Body of pancreas (tissue), 4 donors: ENCODE results near the gene MAP4K3. TPM values are rescaled to one million over a fixed set of nuclear protein-coding genes. Genes with fewer than 3 reads are reported as not detected.

ENCODE experiments used
- ATAC-seq: fragments of 150-250 bp; one replicate; pipeline ENCODE4 v1.9.1; 2016
- DNase-seq, 4 donors: peaks; one replicate each; pipeline ENCODE4 v3.0.0-alpha.2; 2019
- H3K27ac ChIP-seq, 4 donors: fragments of 200-600 bp; sonication (generic); 1 replicate in 3 of 4; 2 replicates in 1 of 4; pipeline versions ENCODE4 v1.5.1 to v1.6.1; 2016 to 2019; ENCODE audit warnings: mild to moderate bottlenecking in 1 of 4, mixed read lengths in 1 of 4, moderate library complexity in 1 of 4
- H3K27me3 ChIP-seq, 2 donors: fragments of 200-600 bp; sonication (generic); one replicate each; pipeline ENCODE4 v1.6.0; 2016; ENCODE audit warnings: mild to moderate bottlenecking in 1 of 2
- H3K36me3 ChIP-seq, 2 donors: fragments of 200-600 bp; sonication (generic); replicated peaks in 1 of 2; 2 replicates each; pipeline ENCODE4 v1.5.1; 2016; ENCODE audit warnings: low read depth in 2 of 2; ENCODE audit not compliant: insufficient read depth in 1 of 2
- H3K4me1 ChIP-seq: fragments of 200-600 bp; sonication (generic); one replicate; pipeline ENCODE4 v1.6.0; 2016
- H3K4me3 ChIP-seq, 2 donors: fragments of 200-600 bp; sonication (generic); 1 replicate in 1 of 2; 2 replicates in 1 of 2; pipeline ENCODE4 v1.5.1; 2016 to 2019
- H3K9me3 ChIP-seq, 3 donors: fragments of 200-600 bp; sonication (generic); 1 replicate in 2 of 3; 2 replicates in 1 of 3; pipeline ENCODE4 v1.5.1; 2016
- CTCF ChIP-seq, 7 experiments: fragments of 450-650 bp in 4 of 7; fragments of 200-600 bp in 3 of 7; sonication (generic) in 3 of 7; IDR thresholded peaks; one replicate each; pipeline ENCODE4 v1.5.1; 2016 to 2019; ENCODE audit warnings: antibody characterized with exemption in 7 of 7
- POLR2A ChIP-seq, 3 donors: fragments of 450-650 bp; IDR thresholded peaks; one replicate each; pipeline ENCODE4 v1.6.1; 2016; ENCODE audit warnings: antibody characterized with exemption in 3 of 3, mild to moderate bottlenecking in 2 of 3
- WGBS, 2 donors: methylation state at CpG; one replicate each; pipeline ENCODE4 v1.1.5; 2017; 5-methylcytosine and 5-hydroxymethylcytosine counted together
- intact Hi-C: fragments of 100-400 bp; cut with DNase I; formaldehyde crosslinking; loops from one replicate; pipeline ENCODE4 v1.15.1; 2023
- total RNA-seq, 2 donors: library from RNA; depleted of rRNA; stranded (reverse); fragments of >200 nt; gene quantifications; one replicate each; pipeline ENCODE4 v1.1.0, GENCODE V29; 2016

Gene MAP4K3
- total RNA-seq, 2 donors from 2014 or later: 50.6 to 54.4 TPM

- intact Hi-C loops: no loop called here
- Histone ChIP-seq H3K9me3 (no peaks in the 10 kb centered on the region), H3K4me1 (no peaks in the 10 kb centered on the region), H3K4me3 (no peak overlapping the region), H3K27ac (no peak overlapping the region), H3K36me3 (no peaks in the 10 kb centered on the region), H3K27me3 (no peaks in the 10 kb centered on the region)
- ATAC-seq (no peak), DNase-seq (no peak)
- WGBS, 2 donors: 44 to 48% methylated on average over 2 of the region's 2 CpGs
- TF ChIP-seq CTCF (IDR thresholded peaks at IDR 0.05): no peak
- no peak for TF ChIP-seq POLR2A (IDR thresholded peaks at IDR 0.05)
Measured at GRCh38 chr2:39373181-39373802, 63.8 kb downstream of the MAP4K3 start.

GRCh38 chr2:39370101-39370500, 67.0 kb downstream of the MAP4K3 start:
- no peaks in the 10 kb centered on the region for H3K9me3 ChIP-seq
- DNase-seq (no peak), ATAC-seq (no peak)
- no peaks in the 10 kb centered on the region for H3K27me3 ChIP-seq
- no peak for TF ChIP-seq POLR2A (IDR thresholded peaks at IDR 0.05)
- TF ChIP-seq CTCF (IDR thresholded peaks at IDR 0.05): no peak
- H3K4me3 ChIP-seq: no peak overlapping the region
- no peaks in the 10 kb centered on the region for H3K36me3 ChIP-seq
- no peaks in the 10 kb centered on the region for H3K4me1 ChIP-seq
- 84 to 92% methylated on average over 2 of the region's 2 CpGs for WGBS, 2 donors
- H3K27ac ChIP-seq: no peak overlapping the region
- intact Hi-C loops: no loop called here

GRCh38 chr2:39368846-39369245, 68.2 kb downstream of the MAP4K3 start:
- DNase-seq: no peak
- Histone ChIP-seq H3K4me1 (no peaks in the 10 kb centered on the region), H3K36me3 (no peaks in the 10 kb centered on the region), H3K27ac (no peak overlapping the region), H3K4me3 (no peak overlapping the region), H3K9me3 (no peaks in the 10 kb centered on the region), H3K27me3 (no peaks in the 10 kb centered on the region)
- 72 to 83% methylated on average over 3 of the region's 3 CpGs for WGBS, 2 donors
- no peak for ATAC-seq
- TF ChIP-seq CTCF (IDR thresholded peaks at IDR 0.05) (no peak), POLR2A (IDR thresholded peaks at IDR 0.05) (no peak)
- intact Hi-C loops: no loop called here

GRCh38 chr2:39368376-39368775, 68.7 kb downstream of the MAP4K3 start:
- no peaks in the 10 kb centered on the region for H3K9me3 ChIP-seq
- intact Hi-C loops: no loop called here
- WGBS, 2 donors: 72 to 77% methylated on average over 3 of the region's 3 CpGs
- no peaks in the 10 kb centered on the region for H3K4me1 ChIP-seq
- H3K36me3 ChIP-seq: no peaks in the 10 kb centered on the region
- H3K4me3 ChIP-seq: no peak overlapping the region
- H3K27ac ChIP-seq: no peak overlapping the region
- DNase-seq (no peak), ATAC-seq (no peak)
- no peak for TF ChIP-seq POLR2A (IDR thresholded peaks at IDR 0.05)
- TF ChIP-seq CTCF (IDR thresholded peaks at IDR 0.05): no peak
- no peaks in the 10 kb centered on the region for H3K27me3 ChIP-seq

GRCh38 chr2:39362595-39362994, 74.5 kb downstream of the MAP4K3 start:
- 94 to 95% methylated on average over 4 of the region's 4 CpGs for WGBS, 2 donors
- Histone ChIP-seq H3K36me3 (no peaks in the 10 kb centered on the region), H3K4me3 (no peak overlapping the region), H3K27me3 (no peaks in the 10 kb centered on the region), H3K27ac (no peak overlapping the region), H3K4me1 (no peaks in the 10 kb centered on the region), H3K9me3 (peaks cover 0 to 20% (median 0%) of the 10 kb centered on the region in 3 donors)
- DNase-seq (no peak), ATAC-seq (no peak)
- TF ChIP-seq CTCF (IDR thresholded peaks at IDR 0.05): no peak
- intact Hi-C loops: no loop called here
